GM10847 (cell line): Measurements from ENCODE around the gene ARHGAP6.

Experiments
- POLR2A ChIP-seq: IDR thresholded peaks from 2 replicates; pipeline ENCODE4 v1.6.1; 2011; ENCODE audit not compliant: insufficient read length; ENCODE audit errors: extremely low read depth

The ARHGAP6 gene

DNA sequence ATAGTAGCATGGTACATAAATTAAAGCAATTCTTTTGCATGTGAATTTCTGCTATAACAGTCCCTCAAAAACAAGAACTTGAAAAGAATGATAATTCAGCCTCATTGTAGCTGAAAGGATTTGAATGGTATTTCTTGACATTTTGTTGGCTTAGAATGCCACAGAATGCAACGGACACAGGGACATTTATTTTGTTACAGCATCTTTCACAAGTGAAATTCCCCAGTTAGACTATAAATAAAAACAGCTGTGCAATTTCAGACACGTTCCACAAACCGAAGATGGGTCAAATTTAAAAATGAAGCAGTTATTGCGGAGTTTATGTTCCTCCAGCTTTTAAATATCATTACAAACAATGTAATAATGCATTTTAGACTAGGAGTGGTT, 455.3 kb downstream of the ARHGAP6 start:
- no peak for TF ChIP-seq POLR2A

DNA sequence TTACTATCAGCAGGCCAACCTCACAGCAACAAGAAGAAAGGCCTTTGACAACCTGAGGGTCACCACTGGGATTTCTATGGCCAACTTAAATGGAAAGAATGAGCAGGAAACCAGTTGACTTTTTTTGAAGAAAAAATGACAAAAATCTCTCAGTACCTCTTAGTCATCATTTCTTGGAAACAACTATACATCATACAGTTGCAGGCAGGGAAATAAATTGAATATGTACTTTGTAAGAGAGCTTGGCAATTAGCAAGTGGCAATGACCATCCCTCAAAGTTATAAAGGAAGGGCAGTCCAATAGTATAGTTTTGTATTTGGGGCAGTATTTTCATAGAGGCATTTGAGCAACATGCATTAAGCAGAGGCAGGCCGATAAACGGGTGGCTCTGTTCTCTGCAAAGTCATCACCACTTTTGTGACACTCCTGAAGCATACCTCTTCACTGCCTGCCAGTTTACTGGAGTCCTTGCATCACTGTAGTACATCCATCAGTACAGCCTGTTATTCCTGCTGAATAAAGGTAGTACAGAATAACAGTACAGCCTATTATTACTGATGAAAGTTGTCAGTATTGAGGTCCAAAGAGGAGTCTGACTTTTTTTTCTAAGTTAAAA, 455.8 kb downstream of the ARHGAP6 start:
- TF ChIP-seq POLR2A = no peak

DNA sequence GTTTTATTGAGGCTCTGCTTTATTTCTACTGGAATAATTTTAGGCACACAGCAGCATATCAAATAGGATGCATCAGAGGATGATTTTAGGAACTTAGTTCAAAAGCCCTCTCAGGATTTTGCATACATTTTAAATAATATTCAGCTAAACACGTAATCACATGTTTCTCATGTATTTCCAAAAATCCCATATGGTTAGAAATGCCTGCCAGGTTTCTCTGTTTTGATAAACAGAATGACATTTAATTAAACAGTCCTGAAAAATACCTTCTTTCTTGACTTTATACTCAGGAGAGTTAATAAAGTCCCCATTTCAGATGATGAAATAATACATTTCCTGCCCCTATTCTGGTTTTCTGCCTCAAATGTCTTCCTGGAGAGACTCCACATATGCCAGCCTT, 459.0 kb downstream of the ARHGAP6 start:
- TF ChIP-seq POLR2A = no peak

DNA sequence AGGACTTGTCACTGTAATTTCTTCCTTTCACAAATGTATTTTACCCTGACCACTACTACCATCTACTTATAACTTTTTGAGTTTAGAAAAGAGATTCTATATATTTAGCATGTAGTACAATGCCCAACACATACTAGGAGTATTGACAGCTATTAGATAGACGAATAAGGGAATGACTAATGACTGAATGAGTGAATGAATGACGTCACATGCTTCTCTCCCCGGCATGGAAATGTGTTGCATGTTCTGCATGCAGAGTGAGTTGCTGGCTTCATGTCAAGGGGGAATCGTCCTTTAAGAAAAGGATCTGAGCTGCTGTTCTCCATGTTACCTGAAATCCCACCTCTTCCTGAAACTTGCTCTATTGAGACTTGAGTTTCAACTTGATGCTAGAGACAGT, 459.9 kb downstream of the ARHGAP6 start:
- no peak for TF ChIP-seq POLR2A

DNA sequence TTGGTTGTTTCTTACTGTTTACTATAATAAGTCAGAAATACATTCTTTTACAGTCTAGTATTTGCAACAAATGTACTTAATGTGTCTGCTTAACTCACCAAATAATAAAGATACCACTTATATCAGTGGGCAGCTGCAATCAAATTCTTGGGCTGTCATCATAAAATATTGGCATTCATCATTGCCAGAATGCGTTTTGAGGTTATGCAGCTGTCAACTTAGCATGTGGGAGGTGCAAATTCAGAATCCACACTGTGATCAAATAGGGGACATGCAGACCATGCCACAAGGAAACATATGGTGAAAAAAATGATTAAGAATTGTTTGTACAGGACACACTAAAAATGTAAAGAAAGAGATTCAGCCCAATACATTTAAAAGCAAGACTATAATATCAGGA, 468.0 kb downstream of the ARHGAP6 start:
- TF ChIP-seq POLR2A = no peak

DNA sequence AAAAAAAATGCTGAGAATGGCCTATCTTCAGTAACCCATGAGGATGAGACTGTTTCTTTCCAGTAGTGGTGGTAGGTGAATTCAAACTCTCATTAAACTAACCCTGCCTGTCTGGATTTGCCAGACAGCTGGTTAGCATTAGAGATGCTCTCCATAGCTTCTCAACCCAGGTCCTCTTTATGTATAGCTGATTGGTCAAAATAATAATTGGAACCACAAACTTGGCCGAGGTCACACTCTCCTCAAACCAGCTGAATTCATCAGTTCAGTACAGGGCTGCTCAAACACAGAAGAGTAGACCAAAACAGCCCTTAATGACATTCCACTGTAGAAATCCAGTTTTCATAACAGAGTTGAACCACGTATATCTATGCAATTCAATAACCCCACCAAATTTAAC, 469.2 kb downstream of the ARHGAP6 start:
- no peak for TF ChIP-seq POLR2A

DNA sequence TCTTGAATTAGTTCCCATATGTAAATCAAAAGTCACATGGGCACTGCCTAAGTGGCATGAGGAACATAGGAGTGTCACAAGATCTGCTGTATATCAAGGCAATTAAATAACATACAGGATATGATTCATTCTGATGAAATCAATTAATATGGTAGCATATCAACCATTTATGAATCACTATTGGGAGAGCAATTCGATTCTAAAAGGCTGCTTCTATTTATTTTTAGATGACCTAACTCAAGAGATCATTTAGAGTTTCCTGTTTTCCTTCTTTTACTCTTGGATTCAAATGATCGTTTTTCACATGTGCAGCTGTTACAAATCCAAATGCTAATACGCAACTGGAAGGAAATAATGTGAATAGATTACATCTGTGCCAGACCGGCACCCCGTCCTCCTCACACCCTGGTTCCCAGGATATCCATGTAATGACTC, 472.7 kb downstream of the ARHGAP6 start:
- no peak for TF ChIP-seq POLR2A

DNA sequence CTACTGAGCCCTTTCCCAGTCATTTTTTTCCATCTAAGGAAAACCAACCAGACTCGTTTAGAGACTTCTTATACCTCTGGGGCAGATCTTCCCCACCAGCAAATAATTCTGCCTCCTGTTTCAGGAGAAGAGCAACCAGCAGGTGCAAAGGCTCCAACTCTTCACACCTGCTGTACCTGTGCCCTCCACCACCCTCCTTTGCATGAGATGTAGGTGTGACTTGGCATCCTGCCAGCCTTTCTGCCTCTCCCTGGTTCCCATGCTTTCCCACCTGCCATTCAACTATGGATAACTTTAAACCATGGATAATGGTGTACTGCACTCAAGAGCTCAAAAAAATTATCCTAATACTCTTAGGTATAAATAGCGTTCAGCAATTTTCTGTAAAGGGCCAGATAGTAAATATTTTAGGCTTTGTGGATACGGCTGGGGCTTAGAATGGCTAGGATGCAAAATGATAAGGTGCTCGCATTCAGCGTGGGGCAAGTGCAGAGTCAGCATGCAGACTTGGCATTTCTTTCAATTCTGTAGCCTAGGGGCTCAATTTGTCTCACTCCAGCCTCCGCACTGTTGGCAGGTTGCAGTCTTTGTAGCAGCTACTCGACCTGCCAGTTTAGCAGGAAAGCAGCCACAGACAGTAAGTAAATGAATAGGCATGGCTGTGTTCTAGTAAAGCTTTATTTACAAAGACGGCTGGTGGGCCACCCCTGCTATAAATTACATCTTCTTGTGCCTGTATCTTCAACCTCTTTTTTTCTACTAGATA, 474.8 kb downstream of the ARHGAP6 start:
- no peak for TF ChIP-seq POLR2A

DNA sequence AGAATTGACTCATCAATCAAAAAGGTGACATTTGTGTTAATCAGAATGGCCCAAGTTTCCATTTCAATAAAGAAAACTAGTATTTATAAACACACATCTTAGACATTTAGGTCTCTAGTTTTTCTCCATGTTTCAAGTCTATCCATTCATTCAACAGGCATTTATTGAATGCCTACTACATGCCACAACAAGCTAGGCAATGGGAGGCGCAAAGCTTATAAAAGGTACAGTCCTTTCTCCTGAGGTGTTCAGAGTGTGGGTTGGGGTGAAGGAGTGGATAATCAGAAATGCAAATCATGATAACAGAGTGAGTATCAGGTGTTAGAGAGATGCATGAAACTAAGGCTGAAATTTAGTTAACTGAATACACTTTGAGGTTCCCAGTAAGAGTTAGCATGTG, 476.6 kb downstream of the ARHGAP6 start:
- no peak for TF ChIP-seq POLR2A

DNA sequence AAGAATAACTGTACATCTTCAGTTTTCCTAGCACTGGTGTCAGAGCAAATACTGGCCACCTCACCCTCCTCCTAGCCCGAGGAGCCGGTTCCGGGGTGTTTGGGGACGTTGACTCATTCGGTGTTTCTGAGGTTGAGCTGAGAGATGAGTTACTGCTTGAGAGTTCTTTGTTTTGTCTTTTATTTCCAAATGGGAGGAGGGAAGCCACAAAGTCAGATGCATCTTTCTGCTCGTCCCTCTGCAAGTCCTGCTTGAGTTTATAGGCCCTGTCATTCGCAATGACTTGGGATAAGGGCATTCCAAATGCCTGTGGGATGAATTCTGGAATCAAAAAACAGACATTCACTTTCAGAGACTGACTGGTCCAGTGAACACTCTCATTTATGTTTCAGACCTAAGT, 477.1 kb downstream of the ARHGAP6 start:
- no peak for TF ChIP-seq POLR2A

DNA sequence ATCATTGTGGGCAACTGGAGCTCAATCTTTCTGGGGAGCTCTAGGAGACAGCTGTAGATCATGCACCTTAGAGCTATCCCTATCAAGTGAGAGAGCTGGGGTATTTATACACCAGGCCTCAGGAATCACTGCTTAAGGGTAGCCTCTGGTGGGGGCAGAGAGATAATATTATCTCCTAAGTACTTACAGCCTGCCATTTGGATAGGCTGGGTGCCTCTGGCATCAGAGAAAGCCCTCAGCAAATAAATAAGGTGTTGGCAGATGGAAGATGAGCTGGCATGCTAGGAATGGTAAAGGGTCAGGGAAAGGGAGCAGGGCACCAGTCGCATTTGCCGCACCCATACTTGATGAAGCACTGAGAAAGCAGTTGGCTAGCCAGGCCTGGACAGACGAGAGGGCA, 478.7 kb downstream of the ARHGAP6 start:
- no peak for TF ChIP-seq POLR2A

DNA sequence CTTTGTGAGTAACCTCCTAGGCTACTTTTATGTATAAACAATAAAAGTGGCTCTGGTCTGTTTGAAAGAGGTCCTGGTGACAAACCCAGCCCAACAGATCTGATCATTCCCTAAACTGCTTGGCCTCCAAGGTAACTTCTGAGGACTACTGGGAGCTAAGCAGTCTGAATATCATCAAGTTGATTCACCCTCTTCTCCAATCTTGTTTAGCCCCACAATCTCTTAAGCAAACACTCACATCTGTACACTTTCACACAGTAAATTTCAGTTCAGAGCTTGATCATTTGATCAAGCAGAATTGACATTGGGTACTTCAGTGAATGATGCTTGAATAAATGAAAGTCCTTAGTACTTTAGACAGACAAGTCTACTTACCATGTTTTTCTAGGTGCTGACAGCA, 479.9 kb downstream of the ARHGAP6 start:
- TF ChIP-seq POLR2A = no peak

DNA sequence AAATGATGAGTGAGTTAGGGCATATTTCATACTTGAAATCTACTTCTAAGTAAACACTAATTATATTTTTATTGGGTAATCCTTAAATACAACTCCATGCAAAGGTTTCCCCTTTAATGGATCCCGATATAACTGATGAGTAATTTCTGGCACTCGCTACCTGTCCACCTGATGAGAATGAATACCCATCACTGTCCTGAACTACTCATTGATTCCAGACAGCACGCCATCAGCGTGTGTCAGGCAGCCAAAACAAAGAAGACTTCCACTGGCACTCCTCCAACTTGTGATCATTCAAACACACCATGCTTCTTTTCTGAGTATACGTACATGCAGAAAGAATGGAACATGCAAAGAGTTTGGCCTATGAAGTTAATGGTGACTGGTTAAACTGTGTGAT, 485.1 kb downstream of the ARHGAP6 start:
- no peak for TF ChIP-seq POLR2A

DNA sequence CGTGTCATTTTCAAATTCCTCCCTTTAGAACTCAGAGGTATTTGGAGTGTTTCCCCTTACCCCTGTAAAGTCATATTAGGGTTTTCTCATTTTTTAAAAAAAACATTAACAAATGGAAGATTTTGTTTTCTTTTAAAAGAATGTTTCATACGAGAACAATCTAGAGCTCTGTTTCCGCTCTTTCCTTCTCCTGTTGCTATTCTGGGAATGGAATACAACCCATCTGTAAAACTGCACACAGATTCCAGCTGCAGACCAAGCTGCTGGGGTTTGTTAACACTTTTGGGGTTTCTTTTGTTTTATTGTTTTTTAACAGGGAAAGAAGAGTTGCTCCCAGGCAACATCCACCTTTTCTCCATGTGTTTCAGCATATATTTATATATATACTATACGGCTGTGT, 493.3 kb downstream of the ARHGAP6 start:
- no peak for TF ChIP-seq POLR2A

DNA sequence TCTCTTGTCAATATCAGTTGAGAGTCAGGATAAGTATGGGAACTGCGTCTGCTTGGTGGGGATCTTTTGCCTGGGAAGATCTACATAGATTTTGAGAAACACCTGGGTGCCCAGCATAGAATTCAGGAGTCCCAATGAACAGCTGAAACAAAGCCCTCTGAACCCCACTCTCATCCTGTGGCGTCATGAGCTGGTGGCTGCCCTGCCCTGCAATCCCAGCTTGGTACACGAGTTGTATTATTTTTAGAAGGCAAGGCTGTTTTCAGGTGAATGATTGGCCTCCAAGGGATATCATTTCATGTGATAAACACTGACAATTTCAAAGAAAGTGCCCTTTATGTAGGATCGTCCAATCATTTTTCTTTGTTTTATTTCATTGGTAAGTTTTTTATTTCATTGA, 493.8 kb downstream of the ARHGAP6 start:
- no peak for TF ChIP-seq POLR2A

DNA sequence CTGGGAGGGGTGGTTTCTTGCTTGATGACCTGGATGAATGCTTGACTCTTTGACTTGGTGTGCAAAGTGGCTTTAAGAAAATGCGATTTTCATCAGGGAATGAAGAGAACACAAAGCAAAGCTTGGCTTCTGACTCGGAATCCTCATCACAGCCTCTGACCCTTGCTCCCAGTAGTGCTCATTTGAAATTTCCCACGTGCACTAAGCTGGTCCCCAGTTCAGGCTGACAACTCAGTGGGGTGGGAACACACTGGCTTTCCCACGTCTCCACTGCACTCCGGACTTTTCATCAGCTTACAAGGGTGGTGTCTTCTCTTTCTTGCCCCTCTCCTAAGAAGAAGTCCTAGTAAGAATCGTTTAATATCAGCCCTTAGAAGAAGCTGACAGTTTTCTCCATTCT, 501.3 kb downstream of the ARHGAP6 start:
- TF ChIP-seq POLR2A = no peak

DNA sequence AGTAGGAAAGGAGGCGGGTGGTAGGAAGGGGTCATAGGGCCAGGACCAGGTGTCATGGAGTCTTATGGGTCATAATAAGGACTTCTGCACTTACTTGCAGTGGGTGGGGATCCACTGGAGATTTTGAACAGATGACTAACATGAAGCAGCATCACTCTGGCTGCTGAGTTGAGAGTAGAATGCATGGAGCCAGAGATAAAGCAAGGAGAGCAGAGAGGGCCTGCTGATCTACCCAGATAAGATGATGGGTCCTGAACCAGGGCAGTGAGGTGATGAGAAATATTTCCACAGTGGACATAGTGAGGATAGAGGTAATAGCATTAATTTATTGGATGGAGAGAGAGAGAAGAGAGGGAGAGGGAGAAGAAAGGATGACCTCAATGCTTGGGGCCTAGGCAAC, 506.6 kb downstream of the ARHGAP6 start:
- no peak for TF ChIP-seq POLR2A

DNA sequence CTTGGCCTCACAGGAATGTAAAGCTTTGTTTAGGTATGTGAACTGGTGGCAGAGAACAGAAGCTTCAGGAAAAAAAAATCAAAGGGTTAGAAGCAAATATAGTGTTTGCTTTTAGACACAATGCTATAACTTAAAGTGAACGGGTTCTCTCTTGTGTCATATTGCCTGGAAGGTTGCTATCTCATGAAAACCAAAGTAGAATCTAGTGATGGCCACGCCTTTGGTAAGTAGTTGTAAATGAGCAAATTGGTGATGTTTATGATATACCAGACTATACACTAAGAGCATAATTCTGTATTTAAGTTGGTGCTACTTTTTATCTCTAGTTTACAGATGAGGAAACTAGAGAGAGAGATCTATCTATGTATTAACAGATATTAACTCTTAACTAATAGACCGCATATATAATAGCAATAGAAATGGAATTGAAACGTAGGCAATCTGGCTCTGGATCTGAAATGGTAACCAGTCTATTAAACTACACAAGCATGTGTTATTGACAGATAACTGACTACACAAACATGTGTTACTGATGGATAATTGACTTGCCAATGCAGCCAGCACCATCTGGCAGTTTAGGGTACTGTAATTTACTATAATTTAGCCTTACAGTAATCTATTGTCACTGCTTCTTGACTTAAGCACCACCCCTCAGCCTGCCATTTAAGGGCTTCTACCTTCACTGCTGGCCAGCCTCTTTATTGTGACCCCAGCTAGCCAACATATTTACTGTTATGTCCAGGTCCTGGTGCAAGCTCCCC, 513.7 kb downstream of the ARHGAP6 start:
- TF ChIP-seq POLR2A = no peak
